Astrocyte of the spinal cord (primary cell): ENCODE measurements around the gene RAB17.

ENCODE experiments used
- DNase-seq: peaks from one replicate; pipeline ENCODE4 v3.0.0; 2011; ENCODE audit warnings: low read depth, low spot score
- H3K4me3 ChIP-seq: 2 replicates; pipeline ENCODE4 v1.5.1; 2011; ENCODE audit warnings: low read depth, mild to moderate bottlenecking, low read length, moderate library complexity
- CTCF ChIP-seq: IDR thresholded peaks from 2 replicates; pipeline ENCODE4 v1.5.1; 2012; ENCODE audit warnings: low read depth, mild to moderate bottlenecking, low read length, inconsistent platforms
- in situ Hi-C: cut with HindIII; loops from 2 replicates; pipeline ENCODE4 v1.10.0; 2017; ENCODE audit warnings: low sequenced_read_pairs

RAB17 gene

GRCh38 chr2:237532160-237532559, 58.4 kb downstream of the RAB17 start:
- DNase-seq: no peak
- TF ChIP-seq CTCF: no peak
- in situ Hi-C loops: no loop called here
- no peak overlapping the region for H3K4me3 ChIP-seq

- no peak for DNase-seq
- in situ Hi-C loops: no loop called here
- no peak overlapping the region for H3K4me3 ChIP-seq
- no peak for TF ChIP-seq CTCF
Observed at GRCh38 chr2:237530472-237531433, 59.8 kb downstream of the RAB17 start.

- in situ Hi-C loops: no loop called here
- H3K4me3 ChIP-seq: no peak overlapping the region
- no peak for TF ChIP-seq CTCF
- DNase-seq: no peak
Observed at GRCh38 chr2:237529452-237530402, 60.8 kb downstream of the RAB17 start.

GRCh38 chr2:237527766-237528165, 62.8 kb downstream of the RAB17 start:
- in situ Hi-C loops: no loop called here
- DNase-seq: no peak
- TF ChIP-seq CTCF: no peak
- no peak overlapping the region for H3K4me3 ChIP-seq

GRCh38 chr2:237527233-237527632, 63.3 kb downstream of the RAB17 start:
- in situ Hi-C loops: no loop called here
- DNase-seq: no peak
- no peak for TF ChIP-seq CTCF
- no peak overlapping the region for H3K4me3 ChIP-seq

- no peak overlapping the region for H3K4me3 ChIP-seq
- TF ChIP-seq CTCF: no peak
- in situ Hi-C loops: no loop called here
- no peak for DNase-seq
Observed at GRCh38 chr2:237525559-237526157, 64.9 kb downstream of the RAB17 start.
